ENCODE measurements around the gene MROH8.
"Not testable (repeated sequence)": the region's sequence is repeated elsewhere in the genome, so short reads cannot be mapped to it uniquely, and the experiment has no call there.

MROH8 gene

GRCh38 chr20:37081717-37082289 lies 97.5 kb downstream of the MROH8 start:
- peak; percentile 31 to 53 for DNase-seq

- no peak for DNase-seq
Measured at GRCh38 chr20:37077009-37077408, 102.3 kb downstream of the MROH8 start.

GRCh38 chr20:37075932-37076685 lies 103.2 kb downstream of the MROH8 start:
- DNase-seq = no peak

DNA sequence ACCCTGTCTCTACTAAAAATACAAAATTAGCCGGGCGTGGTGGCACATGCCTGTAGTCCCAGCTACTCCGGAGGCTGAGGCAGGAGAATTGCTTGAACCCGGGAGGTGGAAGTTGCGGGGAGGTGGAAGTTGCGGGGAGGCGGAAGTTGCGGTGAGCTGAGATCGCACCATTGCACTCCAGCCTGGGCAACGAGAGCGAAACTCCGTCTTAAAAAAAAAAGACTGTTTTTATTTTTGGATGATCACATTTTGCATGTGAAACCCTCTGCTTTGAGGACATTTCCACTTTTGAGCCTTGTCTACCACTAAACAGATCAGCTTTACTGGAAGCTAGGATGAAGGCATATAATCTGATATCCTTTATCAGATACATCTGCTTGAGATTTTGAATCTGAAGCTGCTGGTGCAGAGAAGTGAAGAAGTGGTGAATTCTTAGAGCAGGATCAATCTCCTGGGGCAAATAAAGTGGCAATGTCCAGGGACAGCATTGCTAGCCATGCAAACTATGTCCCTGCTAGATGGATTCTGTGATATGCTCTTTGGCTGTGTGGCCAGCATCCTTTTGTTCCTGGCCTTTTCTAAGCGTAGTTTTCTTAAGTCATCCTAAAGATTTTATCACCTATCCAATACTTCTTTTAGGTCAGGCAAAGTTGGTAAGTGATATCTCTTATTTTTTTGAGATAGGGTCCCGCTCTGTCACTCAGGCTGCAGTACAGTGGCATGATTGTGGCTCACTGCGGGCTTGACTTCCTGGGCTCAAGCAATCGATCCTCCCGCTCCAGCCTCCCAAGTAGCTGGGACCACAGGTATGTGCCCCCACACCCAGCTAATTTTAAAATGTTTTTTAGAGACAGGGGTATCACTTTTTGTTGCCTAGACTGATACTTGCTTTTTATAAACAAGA lies 106.8 kb downstream of the MROH8 start:
- DNase-seq = no peak

- DNase-seq = peak; percentile 12 to 34
Measured at GRCh38 chr20:37071481-37071911, 107.9 kb downstream of the MROH8 start.

GRCh38 chr20:37069563-37069962 lies 109.8 kb downstream of the MROH8 start:
- not testable (repeated sequence) for DNase-seq

DNA sequence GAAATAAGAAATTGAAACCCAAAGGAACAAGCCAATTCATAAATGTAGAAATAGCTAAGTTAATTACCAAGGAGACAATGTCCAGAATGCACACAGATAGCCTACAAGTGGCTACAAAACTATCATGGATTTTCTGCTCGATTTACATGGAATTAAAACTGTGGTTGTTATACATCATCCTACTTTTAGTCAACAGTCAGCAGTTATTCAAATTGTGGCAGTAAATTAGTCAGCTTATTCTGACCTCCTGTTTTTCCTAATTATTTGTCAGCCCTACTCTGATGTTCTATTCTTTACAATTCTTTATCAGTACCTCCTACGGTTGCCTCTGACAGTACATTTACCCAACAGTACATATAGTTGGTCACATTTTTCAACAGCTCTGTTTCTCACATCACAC lies 113.2 kb downstream of the MROH8 start:
- DNase-seq = no peak

- DNase-seq = no peak
Measured at GRCh38 chr20:37055276-37055675, 124.1 kb downstream of the MROH8 start.

DNA sequence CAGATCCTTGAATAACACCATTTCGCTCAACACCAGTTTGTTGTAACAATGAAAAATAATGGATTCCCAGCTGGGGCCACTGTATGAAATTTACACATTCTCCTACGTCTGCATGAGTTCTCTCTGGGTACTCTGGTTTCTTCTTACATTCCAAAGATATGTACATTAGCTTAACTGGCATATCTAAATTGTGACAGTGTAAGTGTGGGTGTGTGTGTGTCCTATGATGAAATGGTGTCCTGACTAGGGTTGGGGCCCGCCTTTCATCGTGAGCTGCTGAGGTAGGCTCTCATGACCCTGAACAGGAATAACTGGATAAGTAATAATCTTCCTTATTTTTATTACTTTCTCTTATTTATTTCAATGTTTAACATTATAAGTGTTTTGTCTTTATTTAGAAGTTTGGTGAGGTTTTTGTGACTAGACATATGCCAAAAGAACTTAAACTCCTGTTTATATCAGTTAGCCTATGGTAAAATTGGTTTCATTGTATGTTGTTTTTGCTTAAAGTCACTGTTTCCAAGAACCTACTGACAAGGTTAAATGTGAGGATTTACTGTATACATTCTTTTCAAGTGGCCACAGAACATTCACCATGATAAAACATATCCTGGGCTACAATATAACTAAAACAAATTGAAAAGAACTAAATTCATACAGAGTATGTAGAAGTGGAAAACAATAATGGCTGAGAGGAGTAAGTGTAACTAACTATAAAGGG lies 126.0 kb downstream of the MROH8 start:
- DNase-seq = no peak
